GM18951 (cell line): ENCODE measurements around the gene CPNE7.

Experiments
- POLR2A ChIP-seq: IDR thresholded peaks from 4 replicates; pipeline ENCODE4 v1.6.1; 2011; ENCODE audit warnings: mild to moderate bottlenecking; ENCODE audit not compliant: insufficient read length, insufficient read depth; ENCODE audit errors: extremely low read depth
- in situ Hi-C: fragments of 300-500 bp; cut with MboI; formaldehyde crosslinking; loops from one replicate; pipeline ENCODE4 v1.12.0; 2022; ENCODE audit warnings: low sequenced_read_pairs, mixed read lengths, inconsistent platforms; ENCODE audit not compliant: unreplicated experiment

The CPNE7 gene

GRCh38 chr16:89602273-89602951, 26.9 kb downstream of the CPNE7 start:
- no peak for TF ChIP-seq POLR2A
- in situ Hi-C loops, result no loop called here

- in situ Hi-C loops, result no loop called here
- TF ChIP-seq POLR2A, result no peak
Observed at GRCh38 chr16:89602952-89603590, 27.5 kb downstream of the CPNE7 start.

GRCh38 chr16:89604764-89605163, 29.2 kb downstream of the CPNE7 start:
- no peak for TF ChIP-seq POLR2A
- in situ Hi-C loops, result no loop called here

DNA sequence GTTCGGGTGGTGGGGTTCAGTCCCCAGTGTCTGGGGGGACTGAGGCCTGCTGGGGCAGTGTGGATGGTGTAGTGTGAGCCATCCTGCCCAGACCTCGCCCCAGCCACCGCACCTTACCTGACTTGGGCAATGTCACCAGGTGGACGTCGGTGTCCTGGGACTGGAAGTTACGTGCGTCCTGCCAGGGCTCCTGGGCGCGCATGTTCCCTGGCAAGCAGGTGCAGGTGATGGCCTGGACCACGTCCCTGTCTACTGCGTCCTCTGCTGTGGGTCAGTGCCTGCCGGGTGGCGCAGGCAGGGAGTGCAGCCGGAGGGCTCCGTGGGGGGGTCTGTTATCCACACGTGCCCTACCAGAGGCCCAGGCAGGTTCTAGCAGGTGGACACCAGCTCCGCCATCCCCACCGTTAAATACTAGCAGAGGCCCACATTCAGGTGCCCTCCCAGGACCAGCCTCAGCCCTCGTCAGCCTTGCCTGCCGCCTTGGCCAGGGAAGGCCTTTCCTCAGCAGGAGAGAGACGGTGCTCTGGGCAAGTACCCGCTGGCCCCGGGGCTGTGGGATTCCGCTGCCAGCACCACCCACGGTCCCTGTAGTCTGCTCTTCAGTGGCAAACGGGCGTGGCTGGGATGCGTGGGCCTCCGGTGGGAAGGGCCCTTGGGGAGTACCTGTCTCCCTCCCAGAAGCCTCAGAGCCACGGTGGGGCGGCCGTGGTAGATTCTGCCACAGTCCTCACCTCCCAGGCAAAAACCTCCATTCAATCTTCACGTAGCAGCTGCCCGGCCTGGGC, 29.8 kb downstream of the CPNE7 start:
- no peak for TF ChIP-seq POLR2A
- in situ Hi-C loops, result no loop called here

DNA sequence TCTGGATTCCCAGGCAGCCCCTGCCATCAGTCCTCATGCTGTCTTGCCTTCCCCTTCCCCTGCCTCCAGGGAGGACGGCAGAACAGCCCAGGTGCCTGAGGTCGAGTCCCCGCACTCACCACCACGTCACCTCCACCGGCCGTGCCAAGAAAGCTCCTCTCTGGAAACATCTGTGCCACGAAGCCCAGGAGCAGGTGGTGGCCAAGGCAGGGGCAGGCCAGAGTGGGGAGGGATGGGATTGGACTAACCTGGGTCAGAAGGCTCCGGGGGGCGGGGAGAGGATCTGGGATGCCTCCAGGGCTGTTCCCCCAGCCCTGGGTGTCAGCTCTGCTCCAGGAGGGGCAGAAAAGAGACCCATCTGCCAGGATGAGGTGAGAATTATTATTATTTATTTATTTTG, 30.4 kb downstream of the CPNE7 start:
- no peak for TF ChIP-seq POLR2A
- in situ Hi-C loops, result no loop called here

- TF ChIP-seq POLR2A, result no peak
- in situ Hi-C loops, result no loop called here
Observed at GRCh38 chr16:89607453-89607852, 31.9 kb downstream of the CPNE7 start.

DNA sequence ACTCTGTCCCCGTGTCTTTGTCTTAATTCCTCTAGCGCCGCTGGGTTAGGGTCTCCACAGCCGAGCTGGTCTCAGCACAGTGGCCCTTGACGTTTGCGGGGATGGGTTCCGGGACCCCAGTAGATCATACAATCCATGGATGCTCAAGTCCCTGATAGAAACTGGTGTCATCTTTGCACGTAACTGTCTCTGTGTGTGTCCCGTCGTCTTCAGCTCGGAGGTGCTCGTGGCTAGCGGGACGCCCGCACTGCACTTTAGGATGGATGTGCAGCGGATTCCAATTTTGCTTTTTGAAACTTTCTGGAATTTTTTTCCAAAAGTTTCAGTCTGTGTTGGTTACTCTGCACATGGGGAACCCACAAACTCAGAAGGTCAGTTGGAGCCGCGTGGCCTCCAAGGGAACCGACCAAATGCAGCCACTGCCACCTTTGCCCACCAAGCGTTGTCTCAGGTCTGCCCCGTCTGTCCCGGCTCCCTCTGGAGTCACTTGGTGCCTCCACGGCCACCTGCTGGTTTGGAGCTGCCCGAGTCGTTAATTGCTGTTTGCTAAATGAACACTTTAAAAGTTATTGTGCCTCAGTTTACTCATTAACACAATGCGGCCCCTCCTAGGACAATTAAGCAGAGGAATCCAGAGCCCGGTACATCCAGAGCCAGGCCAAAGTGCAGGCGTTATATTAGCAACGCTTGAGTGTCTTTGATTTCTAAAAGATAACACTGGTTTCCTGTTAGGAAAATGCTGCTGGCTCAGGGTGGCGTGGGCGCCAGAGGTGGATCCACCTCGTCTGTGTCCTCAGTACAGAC, 32.6 kb downstream of the CPNE7 start:
- no peak for TF ChIP-seq POLR2A
- in situ Hi-C loops, result no loop called here

DNA sequence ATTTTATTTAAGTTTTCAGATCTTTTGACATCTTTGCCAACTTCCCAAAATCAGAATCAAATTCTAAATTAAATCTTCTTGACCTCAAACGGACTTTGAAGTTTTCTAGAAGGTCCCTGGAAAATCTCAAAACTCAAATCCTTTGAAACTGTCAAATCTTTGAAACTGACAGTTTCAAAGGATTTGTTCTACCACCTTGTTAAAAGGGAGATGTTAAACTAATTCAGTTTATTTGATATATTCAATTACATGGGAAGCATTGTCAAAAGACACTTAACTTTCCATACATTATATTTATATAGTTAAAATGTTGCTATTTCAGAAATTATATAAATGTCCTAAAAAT, 34.5 kb downstream of the CPNE7 start:
- TF ChIP-seq POLR2A, result no peak
- in situ Hi-C loops, result no loop called here

DNA sequence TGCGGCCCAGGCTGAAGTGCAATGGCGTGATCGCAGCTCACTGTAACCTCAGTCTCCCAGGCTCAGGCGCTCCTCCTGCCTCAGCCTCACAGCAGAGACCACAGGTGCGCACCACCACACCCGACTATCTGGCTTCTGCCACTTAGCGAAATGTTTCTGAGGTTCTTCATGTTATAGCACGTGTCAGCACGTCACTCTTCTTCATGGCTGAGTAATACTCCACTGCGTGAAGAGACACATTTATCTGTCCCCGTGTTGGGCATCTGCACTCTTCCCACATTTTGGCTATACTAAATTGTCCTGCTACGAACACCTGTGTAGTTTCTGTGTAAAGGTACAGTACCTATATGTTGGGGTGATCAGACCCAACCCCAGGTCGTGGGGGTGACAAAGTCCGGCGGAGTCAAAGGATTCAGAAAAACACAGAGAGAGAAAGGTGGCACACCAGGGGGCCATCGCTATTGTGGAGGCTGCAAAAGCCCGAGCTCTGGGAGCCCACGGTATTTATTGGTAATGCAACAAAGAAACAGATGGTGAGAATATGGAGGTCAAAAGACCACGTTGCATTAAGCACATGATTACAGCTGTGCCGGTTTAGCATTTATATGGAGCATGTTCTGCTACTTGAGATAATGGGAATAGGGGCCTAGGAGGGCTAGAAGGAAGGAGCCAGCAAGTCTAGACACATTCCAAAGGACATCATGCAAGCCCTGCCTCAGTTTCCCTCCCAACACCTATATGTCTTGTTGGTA, 37.0 kb downstream of the CPNE7 start:
- no peak for TF ChIP-seq POLR2A
- in situ Hi-C loops, result no loop called here

DNA sequence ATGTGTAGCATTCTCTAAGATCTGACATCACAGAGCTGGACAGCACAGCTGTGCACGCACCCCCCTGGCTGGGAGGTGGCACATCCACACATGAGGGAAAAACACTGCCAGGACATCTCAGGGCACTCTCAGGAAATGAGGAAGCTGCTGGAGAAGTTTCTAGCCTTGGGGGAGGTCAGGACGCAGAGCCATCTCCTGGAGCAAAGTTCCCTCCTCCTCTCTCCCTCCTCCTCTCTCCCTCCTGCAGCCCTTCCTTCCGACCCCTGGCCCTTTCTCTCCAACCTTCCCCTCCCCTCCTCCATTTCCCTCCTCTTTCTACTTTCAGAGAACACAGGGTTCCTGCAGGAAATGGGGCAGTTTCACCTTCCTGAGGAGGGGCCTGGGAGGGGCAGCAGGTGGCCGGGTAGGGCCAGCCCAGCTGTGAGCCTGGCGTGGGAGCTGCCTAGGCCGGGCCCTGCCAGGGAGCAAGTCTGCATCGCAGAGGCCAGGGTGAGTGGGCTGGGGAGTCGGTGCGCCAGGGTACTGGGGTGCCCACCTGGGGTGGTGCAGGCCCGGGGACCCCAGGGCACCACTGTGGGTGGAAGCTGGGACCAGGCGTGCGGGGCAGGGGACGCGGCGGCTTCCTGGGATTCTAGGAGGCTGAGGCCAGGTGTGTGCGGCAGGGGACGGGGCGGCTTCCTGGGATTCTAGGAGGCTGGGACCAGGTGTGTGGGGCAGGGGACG, 37.8 kb downstream of the CPNE7 start, which contains the start of gene DPEP1:
TSS of gene DPEP1 (plus strand) at position 412 of the 723 bp plus-strand sequence. CDS start 16,769 bp downstream, outside the sequence.
- TF ChIP-seq POLR2A, result no peak
- in situ Hi-C loops, result no loop called here

DNA sequence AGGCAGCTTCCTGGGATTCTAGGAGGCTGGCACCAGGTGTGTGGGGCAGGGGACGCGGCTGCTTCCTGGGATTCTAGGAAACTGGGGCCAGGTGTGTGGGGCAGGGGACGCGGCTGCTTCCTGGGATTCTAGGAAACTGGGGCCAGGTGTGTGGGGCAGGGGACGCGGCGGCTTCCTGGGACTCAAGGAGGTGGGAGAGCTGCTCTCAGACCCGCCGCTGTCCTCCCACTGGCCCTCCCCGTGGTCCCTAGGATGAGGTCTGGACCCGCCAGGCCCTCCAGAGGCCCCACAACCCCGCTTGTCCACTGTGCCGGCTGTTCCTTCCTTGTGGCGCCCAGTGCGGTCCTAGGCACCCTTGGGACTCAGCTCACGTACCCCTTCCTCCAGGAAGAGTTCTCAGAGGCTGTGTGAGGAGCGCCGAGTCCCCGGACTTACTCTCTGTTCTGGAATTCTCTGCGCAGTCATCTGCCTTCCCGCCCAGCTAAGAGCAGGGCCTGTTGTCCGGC, 38.4 kb downstream of the CPNE7 start:
- TF ChIP-seq POLR2A, result no peak
- in situ Hi-C loops, result no loop called here

GRCh38 chr16:89615176-89615575, 39.6 kb downstream of the CPNE7 start:
- TF ChIP-seq POLR2A, result no peak
- in situ Hi-C loops, result no loop called here
